Measurements from ENCODE around the gene VPS8.

VPS8 gene

DNA sequence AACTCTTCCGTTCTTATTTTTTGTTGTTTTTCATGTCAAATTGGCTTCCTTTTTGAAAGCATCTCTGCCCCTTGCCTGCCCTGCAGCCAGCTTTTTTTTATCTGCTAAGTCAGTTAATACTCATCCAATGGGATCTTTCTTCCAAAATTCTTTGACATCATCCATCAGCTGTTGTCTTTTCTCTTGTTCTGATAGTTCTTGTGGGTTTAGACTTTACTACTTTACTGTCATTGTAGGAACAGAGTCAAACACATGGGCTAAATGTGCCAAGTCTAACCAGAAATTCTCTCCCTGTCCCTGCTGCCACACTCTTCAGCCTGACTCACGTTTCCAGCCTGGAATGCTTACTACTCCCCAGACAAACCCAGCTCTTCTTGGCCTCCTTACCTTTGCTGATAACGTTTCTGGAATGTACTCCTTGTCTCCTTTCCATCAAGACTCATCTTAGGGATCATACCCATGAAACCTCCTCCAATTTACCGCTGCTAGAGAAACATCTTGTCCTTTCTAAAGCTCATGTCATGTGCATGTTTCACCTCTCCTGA lies 10.7 kb upstream of the VPS8 start:
- Histone ChIP-seq H3K36me3 (ENCODE audit: control insufficient read depth, insufficient read depth, low read length) (no peaks in the 10 kb centered on the region), H3K4me3 (ENCODE audit: insufficient read depth, low read depth, low read length) (no peak overlapping the region), H3K27me3 (ENCODE audit: control insufficient read depth, insufficient read depth, low read length, poor library complexity, severe bottlenecking) (no peaks in the 10 kb centered on the region), H3K4me1 (ENCODE audit: control insufficient read depth, insufficient read depth, low read length) (peaks cover under 1% of the 10 kb centered on the region), H3K9me3 (ENCODE audit: control insufficient read depth, low read length) (no peaks in the 10 kb centered on the region), H3K27ac (ENCODE audit: insufficient read depth, low read depth, low read length, poor library complexity, severe bottlenecking) (no peak overlapping the region)
- WGBS, 2 experiments, result 82 to 83% methylated on average over 4 of the region's 4 CpGs

DNA sequence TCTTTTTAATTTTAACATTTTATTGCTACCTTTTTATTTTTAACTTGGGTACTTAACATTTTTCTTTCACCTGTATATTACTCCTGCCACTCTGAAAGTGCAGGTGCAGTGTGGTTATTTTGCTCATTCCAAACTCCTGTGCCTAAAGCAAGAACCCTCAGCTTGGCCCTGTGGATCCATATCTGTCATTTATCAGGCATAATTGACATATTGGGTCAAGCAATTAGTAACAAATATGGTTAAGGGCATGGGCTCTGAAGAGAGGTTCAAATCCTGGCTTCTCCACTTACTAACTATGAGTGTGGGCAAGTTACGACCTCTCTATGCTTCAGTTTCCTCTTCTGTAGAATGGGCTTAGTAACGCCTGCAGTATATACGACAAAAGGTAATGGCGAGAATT lies 9.8 kb upstream of the VPS8 start:
- Histone ChIP-seq H3K4me3 (ENCODE audit: insufficient read depth, low read depth, low read length) (no peak overlapping the region), H3K27me3 (ENCODE audit: control insufficient read depth, insufficient read depth, low read length, poor library complexity, severe bottlenecking) (no peaks in the 10 kb centered on the region), H3K27ac (ENCODE audit: insufficient read depth, low read depth, low read length, poor library complexity, severe bottlenecking) (no peak overlapping the region), H3K9me3 (ENCODE audit: control insufficient read depth, low read length) (no peaks in the 10 kb centered on the region), H3K36me3 (ENCODE audit: control insufficient read depth, insufficient read depth, low read length) (no peaks in the 10 kb centered on the region), H3K4me1 (ENCODE audit: control insufficient read depth, insufficient read depth, low read length) (no peaks in the 10 kb centered on the region)
- WGBS, 2 experiments, result 95% methylated on average over 4 of the region's 4 CpGs

DNA sequence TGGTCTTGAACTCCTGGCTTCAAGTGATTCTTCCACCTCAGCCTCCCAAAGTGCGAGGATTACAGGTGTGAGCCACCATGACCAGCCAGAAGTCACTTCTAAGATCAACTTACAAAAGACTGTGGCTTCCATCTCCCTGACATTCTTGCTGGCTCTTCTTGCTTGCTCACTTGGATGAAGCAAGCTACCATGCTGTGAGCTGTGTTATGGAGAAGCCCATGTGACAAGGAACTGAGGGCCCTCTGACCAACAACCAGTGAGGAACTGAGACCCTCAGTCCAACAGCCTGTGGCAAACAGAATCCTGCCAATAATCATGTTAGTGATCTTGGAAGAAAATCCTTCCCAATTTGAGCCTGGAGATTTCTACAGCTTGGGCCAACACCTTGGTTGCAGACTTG lies 7.2 kb upstream of the VPS8 start:
- H3K4me3 ChIP-seq (ENCODE audit: insufficient read depth, low read depth, low read length), result no peak overlapping the region
- H3K27me3 ChIP-seq (ENCODE audit: control insufficient read depth, insufficient read depth, low read length, poor library complexity, severe bottlenecking), result no peaks in the 10 kb centered on the region
- no peak overlapping the region for H3K27ac ChIP-seq (ENCODE audit: insufficient read depth, low read depth, low read length, poor library complexity, severe bottlenecking)
- no peaks in the 10 kb centered on the region for H3K9me3 ChIP-seq (ENCODE audit: control insufficient read depth, low read length)
- no peaks in the 10 kb centered on the region for H3K4me1 ChIP-seq (ENCODE audit: control insufficient read depth, insufficient read depth, low read length)
- WGBS, 2 experiments, result 94 to 100% methylated on average over 1 of the region's 1 CpG
- H3K36me3 ChIP-seq (ENCODE audit: control insufficient read depth, insufficient read depth, low read length), result no peaks in the 10 kb centered on the region

GRCh38 chr3:184805351-184806038 lies 6.5 kb upstream of the VPS8 start:
- no peaks in the 10 kb centered on the region for H3K36me3 ChIP-seq (ENCODE audit: control insufficient read depth, insufficient read depth, low read length)
- H3K27ac ChIP-seq (ENCODE audit: insufficient read depth, low read depth, low read length, poor library complexity, severe bottlenecking), result no peak overlapping the region
- no peaks in the 10 kb centered on the region for H3K27me3 ChIP-seq (ENCODE audit: control insufficient read depth, insufficient read depth, low read length, poor library complexity, severe bottlenecking)
- H3K4me3 ChIP-seq (ENCODE audit: insufficient read depth, low read depth, low read length), result no peak overlapping the region
- WGBS, 2 experiments, result 91 to 94% methylated on average over 3 of the region's 3 CpGs
- H3K9me3 ChIP-seq (ENCODE audit: control insufficient read depth, low read length), result no peaks in the 10 kb centered on the region
- no peaks in the 10 kb centered on the region for H3K4me1 ChIP-seq (ENCODE audit: control insufficient read depth, insufficient read depth, low read length)

GRCh38 chr3:184806567-184807271 lies 5.2 kb upstream of the VPS8 start:
- Histone ChIP-seq H3K9me3 (ENCODE audit: control insufficient read depth, low read length) (no peaks in the 10 kb centered on the region), H3K4me1 (ENCODE audit: control insufficient read depth, insufficient read depth, low read length) (no peaks in the 10 kb centered on the region), H3K27me3 (ENCODE audit: control insufficient read depth, insufficient read depth, low read length, poor library complexity, severe bottlenecking) (no peaks in the 10 kb centered on the region), H3K27ac (ENCODE audit: insufficient read depth, low read depth, low read length, poor library complexity, severe bottlenecking) (no peak overlapping the region), H3K4me3 (ENCODE audit: insufficient read depth, low read depth, low read length) (no peak overlapping the region), H3K36me3 (ENCODE audit: control insufficient read depth, insufficient read depth, low read length) (no peaks in the 10 kb centered on the region)
- WGBS, 2 experiments, result 88 to 93% methylated on average over 5 of the region's 5 CpGs

DNA sequence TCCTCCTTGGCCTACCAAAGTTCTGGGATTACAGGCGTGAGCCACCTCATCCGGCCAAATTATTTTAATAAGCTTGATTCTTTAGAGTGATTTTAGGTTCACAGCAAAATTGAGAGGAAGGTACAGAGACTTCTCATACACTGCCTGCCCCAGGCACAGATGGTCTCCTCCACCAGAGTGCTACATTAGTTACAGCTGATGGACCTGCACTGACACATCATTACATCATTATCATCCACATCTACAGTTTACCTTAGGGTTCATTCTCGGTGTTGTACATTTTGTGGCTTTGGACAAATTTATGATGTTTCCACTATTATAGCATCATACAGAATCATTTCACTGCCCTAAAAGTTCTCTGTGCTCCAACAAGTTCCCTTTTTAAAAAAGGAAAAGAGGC lies 4.4 kb upstream of the VPS8 start:
- 94 to 98% methylated on average over 3 of the region's 3 CpGs for WGBS, 2 experiments
- no peaks in the 10 kb centered on the region for H3K36me3 ChIP-seq (ENCODE audit: control insufficient read depth, insufficient read depth, low read length)
- H3K9me3 ChIP-seq (ENCODE audit: control insufficient read depth, low read length), result no peaks in the 10 kb centered on the region
- no peaks in the 10 kb centered on the region for H3K4me1 ChIP-seq (ENCODE audit: control insufficient read depth, insufficient read depth, low read length)
- no peak overlapping the region for H3K27ac ChIP-seq (ENCODE audit: insufficient read depth, low read depth, low read length, poor library complexity, severe bottlenecking)
- H3K4me3 ChIP-seq (ENCODE audit: insufficient read depth, low read depth, low read length), result no peak overlapping the region
- H3K27me3 ChIP-seq (ENCODE audit: control insufficient read depth, insufficient read depth, low read length, poor library complexity, severe bottlenecking), result no peaks in the 10 kb centered on the region

- no peaks in the 10 kb centered on the region for H3K36me3 ChIP-seq (ENCODE audit: control insufficient read depth, insufficient read depth, low read length)
- no peak overlapping the region for H3K27ac ChIP-seq (ENCODE audit: insufficient read depth, low read depth, low read length, poor library complexity, severe bottlenecking)
- no peaks in the 10 kb centered on the region for H3K27me3 ChIP-seq (ENCODE audit: control insufficient read depth, insufficient read depth, low read length, poor library complexity, severe bottlenecking)
- H3K4me3 ChIP-seq (ENCODE audit: insufficient read depth, low read depth, low read length), result no peak overlapping the region
- no peaks in the 10 kb centered on the region for H3K9me3 ChIP-seq (ENCODE audit: control insufficient read depth, low read length)
- WGBS, 2 experiments, result 18 to 25% methylated on average over 4 of the region's 4 CpGs
- peaks cover 3% of the 10 kb centered on the region for H3K4me1 ChIP-seq (ENCODE audit: control insufficient read depth, insufficient read depth, low read length)
These were observed 3.9 kb upstream of the VPS8 start for GRCh38 chr3:184808021-184808420.

- WGBS, 2 experiments, result 93% methylated on average over 3 of the region's 3 CpGs
These were observed 1.8 kb upstream of the VPS8 start for GRCh38 chr3:184810146-184810545.

GRCh38 chr3:184811034-184811433 lies 932 bp upstream of the VPS8 start:
- 95 to 97% methylated on average over 3 of the region's 3 CpGs for WGBS, 2 experiments

More at GRCh38 chr3:184810146-184810545, 1.8 kb upstream of the VPS8 start:
- Histone ChIP-seq H3K27ac (ENCODE audit: insufficient read depth, low read depth, low read length, poor library complexity, severe bottlenecking) (no peak overlapping the region), H3K4me3 (ENCODE audit: insufficient read depth, low read depth, low read length) (no peak overlapping the region), H3K9me3 (ENCODE audit: control insufficient read depth, low read length) (no peaks in the 10 kb centered on the region), H3K27me3 (ENCODE audit: control insufficient read depth, insufficient read depth, low read length, poor library complexity, severe bottlenecking) (no peaks in the 10 kb centered on the region), H3K4me1 (ENCODE audit: control insufficient read depth, insufficient read depth, low read length) (peaks cover 3% of the 10 kb centered on the region), H3K36me3 (ENCODE audit: control insufficient read depth, insufficient read depth, low read length) (no peaks in the 10 kb centered on the region)

GRCh38 chr3:184811663-184811998 lies 335 bp upstream of the VPS8 start:
- 3 to 8% methylated on average over 3 of the region's 3 CpGs for WGBS, 2 experiments
- Histone ChIP-seq H3K36me3 (ENCODE audit: control insufficient read depth, insufficient read depth, low read length) (no peaks in the 10 kb centered on the region), H3K27ac (ENCODE audit: insufficient read depth, low read depth, low read length, poor library complexity, severe bottlenecking) (no peak overlapping the region), H3K27me3 (ENCODE audit: control insufficient read depth, insufficient read depth, low read length, poor library complexity, severe bottlenecking) (no peaks in the 10 kb centered on the region), H3K4me1 (ENCODE audit: control insufficient read depth, insufficient read depth, low read length) (peaks cover 3% of the 10 kb centered on the region), H3K4me3 (ENCODE audit: insufficient read depth, low read depth, low read length) (peak overlapping the region; percentile 97), H3K9me3 (ENCODE audit: control insufficient read depth, low read length) (no peaks in the 10 kb centered on the region)

More at GRCh38 chr3:184811034-184811433, 932 bp upstream of the VPS8 start:
- H3K9me3 ChIP-seq (ENCODE audit: control insufficient read depth, low read length), result no peaks in the 10 kb centered on the region
- H3K36me3 ChIP-seq (ENCODE audit: control insufficient read depth, insufficient read depth, low read length), result no peaks in the 10 kb centered on the region
- H3K4me3 ChIP-seq (ENCODE audit: insufficient read depth, low read depth, low read length), result no peak overlapping the region
- H3K4me1 ChIP-seq (ENCODE audit: control insufficient read depth, insufficient read depth, low read length), result peaks cover 3% of the 10 kb centered on the region
- H3K27ac ChIP-seq (ENCODE audit: insufficient read depth, low read depth, low read length, poor library complexity, severe bottlenecking), result no peak overlapping the region
- no peaks in the 10 kb centered on the region for H3K27me3 ChIP-seq (ENCODE audit: control insufficient read depth, insufficient read depth, low read length, poor library complexity, severe bottlenecking)
